Measurements from ENCODE around the gene EMC7.
A peak's percentile ranks its signal among the peaks of the same experiment; 100 is the strongest.
"Not testable (repeated sequence)": the region's sequence is repeated elsewhere in the genome, so short reads cannot be mapped to it uniquely, and the experiment has no call there.

The EMC7 gene

GRCh38 chr15:34099914-34100313 is 1.7 kb downstream of the EMC7 start:
- DNase-seq (ENCODE audit: extremely low spot score, insufficient read length, low read depth) = no peak
- no peak for FAIRE-seq

- DNase-seq (ENCODE audit: extremely low spot score, insufficient read length, low read depth) (no peak), FAIRE-seq (no peak)
Measured at GRCh38 chr15:34085746-34086145, 15.9 kb downstream of the EMC7 start.

- no peak for FAIRE-seq
- DNase-seq (ENCODE audit: extremely low spot score, insufficient read length, low read depth) = no peak
Measured at GRCh38 chr15:34084086-34084485, 17.6 kb downstream of the EMC7 start.

- FAIRE-seq = no peak
Measured at GRCh38 chr15:34079904-34080303, 21.8 kb downstream of the EMC7 start.

DNA sequence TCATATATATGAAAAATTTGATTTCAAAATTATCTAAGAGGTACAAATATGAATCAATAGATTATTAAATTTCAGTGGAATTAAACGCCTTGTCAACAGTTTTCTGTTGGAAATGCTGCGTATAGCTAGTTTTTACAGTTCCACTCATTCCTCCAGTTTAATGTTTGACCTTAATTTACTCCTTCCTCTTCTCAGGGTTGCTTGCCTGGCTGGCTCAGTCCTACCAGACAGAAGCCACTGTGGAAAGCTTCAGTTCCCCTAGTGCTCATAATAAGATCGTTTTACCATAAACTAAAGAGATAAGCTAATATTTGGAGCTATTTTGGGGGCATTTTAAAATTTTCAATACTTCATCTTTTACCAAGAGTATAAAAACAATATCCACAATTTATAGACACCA is 22.8 kb downstream of the EMC7 start:
- no peak for FAIRE-seq
- DNase-seq (ENCODE audit: extremely low spot score, insufficient read length, low read depth) = no peak

More at GRCh38 chr15:34079904-34080303, 21.8 kb downstream of the EMC7 start:
- DNase-seq (ENCODE audit: extremely low spot score, insufficient read length, low read depth) = no peak

GRCh38 chr15:34076785-34077184 is 24.9 kb downstream of the EMC7 start:
- DNase-seq (ENCODE audit: extremely low spot score, insufficient read length, low read depth) (no peak), FAIRE-seq (no peak)

- no peak for DNase-seq (ENCODE audit: extremely low spot score, insufficient read length, low read depth)
- FAIRE-seq = no peak
Measured at GRCh38 chr15:34070003-34070402, 31.7 kb downstream of the EMC7 start.

GRCh38 chr15:34065941-34066340 is 35.7 kb downstream of the EMC7 start:
- DNase-seq (ENCODE audit: extremely low spot score, insufficient read length, low read depth) = no peak
- FAIRE-seq = no peak

DNA sequence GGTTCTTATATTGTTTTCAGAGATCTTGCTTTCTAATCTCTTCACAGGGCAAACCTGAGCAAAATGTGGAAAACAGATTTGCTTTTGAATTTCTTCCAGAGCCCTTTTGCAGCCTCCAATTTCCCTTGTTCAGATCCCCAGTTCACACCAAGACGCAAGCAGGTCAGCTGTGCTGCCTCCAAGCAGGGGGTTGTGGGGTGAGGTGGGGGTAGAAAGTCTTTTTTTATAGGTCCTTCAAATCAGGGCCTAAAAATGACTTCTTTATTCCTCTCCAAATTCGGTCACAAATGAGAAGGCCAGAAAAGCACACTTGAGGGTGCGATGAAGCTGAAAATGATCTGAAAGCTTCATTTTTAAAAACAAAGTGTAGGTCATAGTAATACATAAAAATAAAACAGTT is 36.4 kb downstream of the EMC7 start:
- DNase-seq (ENCODE audit: extremely low spot score, insufficient read length, low read depth) (no peak), FAIRE-seq (no peak)

GRCh38 chr15:34064438-34064837 is 37.2 kb downstream of the EMC7 start:
- DNase-seq (ENCODE audit: extremely low spot score, insufficient read length, low read depth) = no peak
- FAIRE-seq = peak; percentile 5

GRCh38 chr15:34059946-34060345 is 41.7 kb downstream of the EMC7 start:
- no peak for DNase-seq (ENCODE audit: extremely low spot score, insufficient read length, low read depth)

DNA sequence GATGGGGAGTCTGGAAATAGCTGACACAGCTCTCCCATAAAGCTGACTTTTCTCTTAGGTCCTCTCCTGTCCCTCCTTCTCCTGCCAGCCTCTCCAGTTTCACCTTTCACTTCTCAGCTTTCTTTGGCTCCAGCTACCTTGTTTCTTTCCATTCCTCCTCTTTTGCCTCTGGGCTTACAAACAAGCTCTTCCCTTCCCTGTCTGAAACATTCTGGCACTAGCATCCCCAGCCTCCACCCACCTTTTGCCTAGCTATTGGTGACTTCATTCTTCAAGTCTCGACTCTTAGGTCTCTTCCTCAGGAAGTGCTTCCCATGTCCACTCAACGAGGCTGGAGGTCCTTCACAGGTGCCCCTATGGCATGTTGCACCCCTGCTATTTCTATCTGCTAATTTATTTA is 42.2 kb downstream of the EMC7 start:
- FAIRE-seq = no peak
- no peak for DNase-seq (ENCODE audit: extremely low spot score, insufficient read length, low read depth)

More at GRCh38 chr15:34059946-34060345, 41.7 kb downstream of the EMC7 start:
- FAIRE-seq = no peak

DNA sequence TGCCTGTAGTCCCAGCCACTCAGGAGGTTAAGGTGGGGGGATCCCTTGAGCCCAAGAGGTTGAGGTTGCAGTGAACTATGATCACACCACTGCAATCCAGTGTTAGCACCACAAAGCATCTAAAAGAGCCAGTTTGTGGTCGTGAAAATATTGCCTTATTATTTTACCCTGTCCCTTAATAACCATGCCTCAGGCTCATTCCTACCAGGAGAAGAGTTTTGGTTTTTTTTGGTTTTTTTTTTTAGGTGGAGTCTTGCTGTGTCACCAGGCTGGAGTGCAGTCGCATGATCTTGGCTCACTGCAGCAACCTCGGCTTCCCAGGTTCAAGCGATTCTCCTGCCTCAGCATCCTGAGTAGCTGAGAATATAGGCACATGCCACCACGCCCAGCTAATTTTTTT is 44.8 kb downstream of the EMC7 start:
- no peak for FAIRE-seq
- DNase-seq (ENCODE audit: extremely low spot score, insufficient read length, low read depth) = no peak

- FAIRE-seq (no peak), DNase-seq (ENCODE audit: extremely low spot score, insufficient read length, low read depth) (no peak)
Measured at GRCh38 chr15:34055868-34056595, 45.6 kb downstream of the EMC7 start.

DNA sequence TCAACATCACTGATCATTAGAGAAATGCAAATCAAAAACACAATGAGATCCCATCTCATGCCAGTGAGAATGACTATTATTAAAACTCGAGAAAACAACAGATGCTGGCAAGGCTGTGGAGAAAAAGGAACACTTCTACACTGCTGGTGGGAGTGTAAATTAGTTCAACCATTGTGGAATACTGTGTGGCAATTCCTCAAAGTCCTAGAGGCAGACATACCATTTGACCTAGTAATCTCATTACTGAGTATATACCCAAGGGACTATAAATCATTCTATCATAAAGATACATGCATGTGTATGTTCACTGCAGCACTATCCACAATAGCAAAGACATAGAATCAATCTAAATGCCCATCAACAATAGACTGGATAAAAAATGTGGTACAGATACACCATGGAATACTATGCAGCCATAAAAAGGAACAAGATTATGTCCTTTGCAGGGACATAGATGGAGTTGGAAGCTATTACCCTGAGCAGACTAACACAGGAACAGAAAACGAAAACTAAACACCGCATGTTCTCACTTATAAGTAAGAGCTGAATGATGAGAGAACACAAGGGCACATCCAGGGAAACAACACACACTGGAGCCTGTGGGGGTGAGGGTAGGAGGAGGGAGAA is 47.5 kb downstream of the EMC7 start:
- no peak for FAIRE-seq
- no peak for DNase-seq (ENCODE audit: extremely low spot score, insufficient read length, low read depth)

DNA sequence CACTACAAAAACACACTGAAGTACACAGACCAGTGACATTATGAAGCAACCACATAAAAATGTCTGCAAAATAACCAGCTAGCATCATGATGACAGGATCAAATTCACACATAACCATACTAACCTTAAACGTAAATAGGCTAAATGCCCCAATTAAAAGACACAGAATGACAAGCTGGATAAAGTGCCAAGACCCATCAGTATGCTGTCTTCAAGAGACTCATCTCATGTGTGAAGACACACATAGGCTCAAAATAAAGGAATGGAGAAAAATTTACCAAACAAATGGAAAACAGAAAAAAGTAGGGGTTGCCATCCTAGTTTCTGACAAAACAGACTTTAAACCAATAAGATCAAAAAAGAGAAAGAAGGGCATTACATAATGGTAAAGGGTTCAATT is 51.3 kb downstream of the EMC7 start:
- FAIRE-seq; DNase-seq (ENCODE audit: extremely low spot score, insufficient read length, low read depth): not testable (repeated sequence)

DNA sequence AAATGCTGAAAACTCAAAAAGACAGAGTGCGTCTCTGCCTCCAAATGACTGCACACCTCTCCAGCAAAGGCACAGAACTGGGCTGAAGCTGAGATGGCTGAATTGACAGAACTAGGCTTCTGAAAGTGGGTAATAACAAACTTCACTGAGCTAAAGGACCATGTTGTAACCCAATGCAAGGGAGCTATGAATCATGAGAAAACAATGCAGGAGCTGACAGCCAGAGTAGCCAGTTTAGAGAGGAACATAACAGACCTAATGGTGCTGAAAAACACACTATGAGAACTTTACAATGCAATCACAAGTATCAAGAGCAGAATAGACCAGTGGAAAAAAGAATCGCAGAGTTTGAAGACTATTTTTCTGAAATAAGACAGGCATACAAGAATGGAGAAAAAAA is 52.5 kb downstream of the EMC7 start:
- FAIRE-seq (no peak), DNase-seq (ENCODE audit: extremely low spot score, insufficient read length, low read depth) (no peak)

GRCh38 chr15:34047893-34048775 is 53.5 kb downstream of the EMC7 start:
- no peak for FAIRE-seq
- DNase-seq (ENCODE audit: extremely low spot score, insufficient read length, low read depth) = no peak

DNA sequence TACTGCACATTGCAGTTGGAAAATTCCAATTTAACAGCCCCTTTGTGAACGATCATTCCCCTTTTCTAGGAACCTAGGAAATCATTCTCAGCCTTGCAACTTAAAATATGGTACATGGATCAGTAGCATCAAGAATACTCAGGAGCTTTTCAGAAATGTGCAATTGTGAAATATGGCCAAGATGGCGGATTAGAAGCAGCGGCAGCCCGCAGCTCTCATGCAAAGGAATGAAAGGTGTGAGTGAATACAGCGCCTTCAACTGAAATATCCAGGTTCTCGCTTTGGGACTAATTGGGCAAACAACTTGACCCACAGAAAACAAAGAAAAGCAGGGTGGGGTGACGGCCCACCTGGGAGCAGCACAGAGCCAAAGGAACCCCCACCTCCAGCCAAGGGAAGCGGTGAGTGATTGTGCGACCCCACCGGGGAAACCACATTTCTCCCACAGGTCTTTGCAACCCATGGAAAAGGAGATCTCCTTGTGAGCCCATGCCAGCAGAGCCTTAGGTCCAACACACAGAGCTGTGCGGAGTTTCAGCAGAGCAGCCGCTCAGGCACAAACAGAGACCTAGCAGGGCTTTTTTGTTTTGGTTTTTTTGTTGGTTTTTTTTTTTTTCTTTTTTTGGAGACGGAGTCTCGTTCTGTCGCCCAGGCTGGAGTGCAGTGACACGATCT is 55.1 kb downstream of the EMC7 start:
- no peak for DNase-seq (ENCODE audit: extremely low spot score, insufficient read length, low read depth)
- FAIRE-seq = no peak

DNA sequence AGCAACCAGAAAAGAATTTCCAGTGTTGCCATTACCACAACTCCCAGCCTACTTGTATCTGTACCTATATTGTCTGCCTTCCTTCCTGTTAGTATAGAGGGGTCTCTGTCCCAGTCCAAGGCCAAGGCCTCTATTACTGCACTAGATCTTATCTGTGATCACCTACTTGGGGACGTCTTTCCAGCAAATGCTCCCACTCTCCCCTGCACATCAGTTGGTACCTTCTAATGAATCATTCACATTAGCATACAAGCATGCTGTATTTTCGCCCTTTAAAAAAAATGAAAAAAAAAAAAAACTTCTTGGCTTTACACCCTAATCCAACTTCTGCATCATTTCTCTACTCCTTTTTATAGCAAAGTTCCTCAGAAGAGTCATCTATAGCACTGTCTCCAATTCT is 57.8 kb downstream of the EMC7 start:
- DNase-seq (ENCODE audit: extremely low spot score, insufficient read length, low read depth) (no peak), FAIRE-seq (peak; percentile 9)

Data from GM18507 (cell line).